Erythroblast (primary cell): Measurements from ENCODE around the gene RNF121.

Experiments
- GATA1 ChIP-seq: IDR thresholded peaks from 2 replicates; pipeline ENCODE4 v1.6.1; 2011; ENCODE audit warnings: low read depth, mild to moderate bottlenecking, control low read depth, low read length, moderate library complexity
- POLR2A ChIP-seq: IDR thresholded peaks from 2 replicates; pipeline ENCODE4 v1.6.1; 2011; ENCODE audit warnings: mild to moderate bottlenecking, low read length

DNA sequence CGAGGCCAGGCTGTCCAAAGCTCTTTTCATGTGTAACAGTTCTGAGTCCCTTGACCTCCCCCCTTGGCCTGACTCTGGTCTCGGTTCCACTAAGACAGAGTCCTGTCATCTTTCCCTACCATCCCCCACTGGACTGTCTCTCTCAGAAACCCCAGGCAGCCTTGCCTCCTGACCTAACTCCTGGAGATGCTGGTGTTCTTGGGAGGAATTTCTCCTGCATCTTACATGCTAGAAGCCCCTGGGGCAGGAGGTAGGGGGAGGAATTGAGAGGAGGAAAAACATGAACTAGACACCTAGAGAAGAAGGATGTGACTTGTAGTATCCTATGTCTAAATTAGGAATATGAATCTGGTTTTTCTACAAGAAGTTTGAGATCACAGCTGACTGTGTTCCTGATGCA, 69.2 kb downstream of the RNF121 start:
- TF ChIP-seq POLR2A (no peak), GATA1 (no peak)
